RWPE1 (cell line): Measurements from ENCODE around the gene EXTL1.
"Not testable (repeated sequence)": the region's sequence is repeated elsewhere in the genome, so short reads cannot be mapped to it uniquely, and the experiment has no call there.

Source experiments
- CTCF ChIA-PET: fragments of 350-600 bp; sonication (Branson Sonifier 250); formaldehyde crosslinking; extraction: SDS; loops from one replicate; lab custom pipeline; 2021; lab: Yijun Ruan, JAX
- POLR2A ChIA-PET: fragments of 400-600 bp; formaldehyde crosslinking; extraction: SDS; loops from one replicate; lab custom pipeline; 2020; ENCODE audit warnings: antibody characterized with exemption; ENCODE audit not compliant: low non-redundant PET; lab: Yijun Ruan, JAX
- DNase-seq: peaks from one replicate; pipeline ENCODE4 v3.0.0; 2012; ENCODE audit warnings: low spot score
- H3K27ac ChIP-seq: fragments of 450-650 bp; 2 replicates; pipeline ENCODE4 v1.5.1; 2017
- TF ChIP-seq, protein P1 (sequence below): fragments of 450-650 bp; conservative IDR thresholded peaks from 2 replicates; pipeline ENCODE4 v1.5.1; 2017; ENCODE audit warnings: low read depth, mild to moderate bottlenecking

The EXTL1 gene

GRCh38 chr1:25979210-25979609 is 42.4 kb upstream of the EXTL1 start:
- ChIA-PET POLR2A (no interaction called here), CTCF (no interaction called here)
- no peak for DNase-seq
- TF ChIP-seq, protein P1, sequence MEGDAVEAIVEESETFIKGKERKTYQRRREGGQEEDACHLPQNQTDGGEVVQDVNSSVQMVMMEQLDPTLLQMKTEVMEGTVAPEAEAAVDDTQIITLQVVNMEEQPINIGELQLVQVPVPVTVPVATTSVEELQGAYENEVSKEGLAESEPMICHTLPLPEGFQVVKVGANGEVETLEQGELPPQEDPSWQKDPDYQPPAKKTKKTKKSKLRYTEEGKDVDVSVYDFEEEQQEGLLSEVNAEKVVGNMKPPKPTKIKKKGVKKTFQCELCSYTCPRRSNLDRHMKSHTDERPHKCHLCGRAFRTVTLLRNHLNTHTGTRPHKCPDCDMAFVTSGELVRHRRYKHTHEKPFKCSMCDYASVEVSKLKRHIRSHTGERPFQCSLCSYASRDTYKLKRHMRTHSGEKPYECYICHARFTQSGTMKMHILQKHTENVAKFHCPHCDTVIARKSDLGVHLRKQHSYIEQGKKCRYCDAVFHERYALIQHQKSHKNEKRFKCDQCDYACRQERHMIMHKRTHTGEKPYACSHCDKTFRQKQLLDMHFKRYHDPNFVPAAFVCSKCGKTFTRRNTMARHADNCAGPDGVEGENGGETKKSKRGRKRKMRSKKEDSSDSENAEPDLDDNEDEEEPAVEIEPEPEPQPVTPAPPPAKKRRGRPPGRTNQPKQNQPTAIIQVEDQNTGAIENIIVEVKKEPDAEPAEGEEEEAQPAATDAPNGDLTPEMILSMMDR: no peak
- H3K27ac ChIP-seq: no peak overlapping the region

- H3K27ac ChIP-seq: no peak overlapping the region
- TF ChIP-seq, protein P1: no peak
- POLR2A ChIA-PET: no interaction called here
- CTCF ChIA-PET: no interaction called here
- DNase-seq: no peak
Measured at GRCh38 chr1:25985171-25985570, 36.4 kb upstream of the EXTL1 start.

DNA sequence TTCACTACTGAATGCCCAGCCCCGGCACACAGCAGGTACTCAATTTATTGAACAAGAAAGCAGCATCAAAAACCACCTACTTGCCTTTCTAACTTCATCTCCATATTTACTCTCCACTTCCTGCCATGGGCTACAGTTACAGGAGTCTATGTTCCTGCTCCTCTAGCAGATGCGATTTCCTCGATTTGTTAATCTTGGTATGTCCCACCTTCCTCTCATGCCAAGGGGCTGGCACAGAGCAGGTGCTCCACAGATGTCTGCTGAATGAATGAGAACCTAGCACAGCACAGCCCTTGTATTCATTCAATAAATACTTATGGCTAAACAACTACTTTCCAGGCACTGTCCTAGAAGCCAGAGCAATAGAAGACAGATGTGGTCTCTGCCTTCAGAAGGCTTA is 35.9 kb upstream of the EXTL1 start:
- no peak overlapping the region for H3K27ac ChIP-seq
- CTCF ChIA-PET: no interaction called here
- DNase-seq: no peak
- TF ChIP-seq, protein P1: no peak
- POLR2A ChIA-PET: no interaction called here

DNA sequence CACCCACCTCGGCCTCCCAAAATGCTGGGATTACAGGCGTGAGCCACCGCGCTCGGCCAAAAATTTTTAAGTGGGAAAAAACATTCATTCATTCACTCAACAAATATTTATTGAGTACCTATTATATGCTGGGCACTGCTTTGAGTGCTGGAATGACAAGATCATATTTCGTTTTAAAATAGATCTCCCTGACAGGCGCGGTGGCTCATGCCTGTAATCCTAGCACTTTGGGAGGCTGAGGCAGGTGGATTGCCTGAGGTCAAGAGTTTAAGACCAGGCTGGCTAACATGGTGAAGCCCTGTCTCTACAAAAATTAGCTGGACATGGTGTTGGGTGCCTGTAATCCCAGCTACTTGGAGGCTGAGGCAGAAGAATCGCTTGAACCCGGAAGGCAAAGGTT is 34.8 kb upstream of the EXTL1 start:
- DNase-seq, POLR2A ChIA-PET, H3K27ac ChIP-seq: not testable (repeated sequence)
- CTCF ChIA-PET: interaction anchor here (0.6 kb wide), 1 partner anchor 1054 kb away, joined by 3 read pairs; no protein-coding TSS in a partner anchor

- no peak for DNase-seq
- CTCF ChIA-PET: interaction anchor here (0.6 to 1.0 kb wide), 3 partner anchors 25 to 151 kb away, joined by 3 read pairs; no protein-coding TSS in a partner anchor
- H3K27ac ChIP-seq: no peak overlapping the region
- TF ChIP-seq, protein P1: no peak
- POLR2A ChIA-PET: no interaction called here
Measured at GRCh38 chr1:25987951-25988350, 33.6 kb upstream of the EXTL1 start.

- POLR2A ChIA-PET: no interaction called here
- H3K27ac ChIP-seq: no peak overlapping the region
- CTCF ChIA-PET: interaction anchor here (0.6 kb wide), 1 partner anchor 112 kb away, joined by 3 read pairs; no protein-coding TSS in a partner anchor
Measured at GRCh38 chr1:25989440-25990234, 31.9 kb upstream of the EXTL1 start.

DNA sequence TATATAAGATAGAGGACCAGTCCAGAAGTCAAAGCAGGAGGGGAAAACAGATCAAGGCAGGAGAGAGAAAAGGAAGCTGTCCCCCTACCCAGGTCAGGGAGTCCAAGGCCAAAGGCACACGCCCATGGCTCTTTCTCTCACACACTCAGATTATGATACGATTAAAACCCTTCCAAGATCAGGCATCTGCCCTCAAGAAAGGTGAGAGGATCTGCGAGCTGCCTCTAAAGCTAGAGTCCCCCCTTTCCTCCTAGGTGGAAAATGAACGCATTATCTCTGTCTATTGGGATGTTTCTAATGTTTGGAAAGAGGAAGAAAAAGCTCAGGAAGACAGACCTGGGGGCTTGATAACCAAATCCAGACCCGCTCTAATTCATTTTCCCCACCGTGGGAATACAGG is 31.3 kb upstream of the EXTL1 start:
- H3K27ac ChIP-seq: no peak overlapping the region
- CTCF ChIA-PET: no interaction called here
- POLR2A ChIA-PET: no interaction called here
- TF ChIP-seq, protein P1: no peak
- DNase-seq: no peak

More at GRCh38 chr1:25989440-25990234, 31.9 kb upstream of the EXTL1 start:
- TF ChIP-seq, protein P1: no peak
- DNase-seq: no peak
